Nephron (organoid): ENCODE results near the gene CDC5L.

Source experiments
- H3K27ac Mint-ChIP-seq, 3 experiments: 2 replicates each; pipeline ENCODE4 v1.8.0; 2020; ENCODE audit warnings: mixed read lengths in 3 of 3, mild to moderate bottlenecking in 2 of 3, moderate library complexity in 1 of 3
- H3K27me3 Mint-ChIP-seq: 2 replicates; pipeline ENCODE4 v1.8.0; 2021; ENCODE audit warnings: low read depth, mild to moderate bottlenecking, moderate library complexity, mixed read lengths
- H3K36me3 Mint-ChIP-seq: 2 replicates; pipeline ENCODE4 v1.8.0; 2020; ENCODE audit warnings: low read depth, mixed read lengths
- H3K4me1 Mint-ChIP-seq: 2 replicates; pipeline ENCODE4 v1.8.0; 2020; ENCODE audit warnings: mixed read lengths
- H3K4me3 Mint-ChIP-seq, 3 experiments: 2 replicates each; pipeline ENCODE4 v1.8.0; 2020; ENCODE audit warnings: mild to moderate bottlenecking in 3 of 3, mixed read lengths in 3 of 3, moderate library complexity in 2 of 3
- H3K9me3 Mint-ChIP-seq: 2 replicates; pipeline ENCODE4 v1.8.0; 2020; ENCODE audit warnings: mixed read lengths
- TF ChIP-seq, protein P1 (sequence below), 3 experiments: fragments of 200-600 bp; sonication (generic); IDR thresholded peaks; one replicate each; pipeline ENCODE4 v1.5.0; 2021; ENCODE audit warnings: antibody characterized with exemption in 3 of 3; ENCODE audit not compliant: unreplicated experiment in 3 of 3

Gene CDC5L

DNA sequence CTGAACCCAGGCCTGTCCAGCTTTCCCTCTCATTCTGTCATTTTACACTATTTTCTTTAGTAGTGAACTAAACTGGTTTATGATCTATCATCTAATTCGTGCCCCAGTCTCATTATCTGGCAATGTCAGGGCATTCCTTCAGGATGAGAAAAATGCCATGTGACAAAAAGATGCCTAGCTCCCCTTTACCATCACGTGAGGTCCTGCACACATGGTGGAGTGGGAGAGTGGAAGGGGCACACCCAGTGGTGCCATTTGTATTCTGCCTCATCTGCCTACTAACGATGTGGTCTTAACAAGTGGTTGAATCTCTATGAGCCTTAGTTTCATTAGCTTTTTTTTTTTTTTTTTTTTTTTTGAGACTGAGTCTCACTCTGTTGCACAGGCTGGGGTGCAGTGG, 41.2 kb downstream of the CDC5L start:
- Mint-ChIP-seq H3K27me3 (no peaks in the 10 kb centered on the region), H3K27ac (no peak overlapping the region)

DNA sequence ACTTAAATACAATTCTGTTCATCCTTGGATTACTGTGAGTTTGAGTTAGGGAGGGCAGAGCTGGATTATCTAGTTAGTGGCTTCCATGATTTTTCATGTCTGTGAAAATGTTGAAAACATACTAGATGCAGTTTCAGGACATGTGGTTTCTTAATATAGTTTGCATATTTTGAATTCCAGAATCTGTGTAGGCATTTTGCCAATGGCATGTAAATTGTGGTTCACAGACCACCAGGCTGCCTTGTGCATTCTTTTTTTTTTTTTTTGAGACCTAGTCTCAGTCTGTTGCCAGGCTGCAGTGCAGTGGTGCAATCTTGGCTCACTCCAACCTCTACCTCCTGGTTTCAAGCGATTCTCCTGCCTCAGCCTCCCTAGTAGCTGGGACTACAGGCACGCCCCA, 42.8 kb downstream of the CDC5L start:
- Mint-ChIP-seq H3K27ac (no peak overlapping the region), H3K4me3 (no peak overlapping the region), H3K9me3 (no peaks in the 10 kb centered on the region), H3K27me3 (no peaks in the 10 kb centered on the region), H3K36me3 (peaks cover 41% of the 10 kb centered on the region), H3K4me1 (peaks cover 34% of the 10 kb centered on the region)
- TF ChIP-seq, protein P1, sequence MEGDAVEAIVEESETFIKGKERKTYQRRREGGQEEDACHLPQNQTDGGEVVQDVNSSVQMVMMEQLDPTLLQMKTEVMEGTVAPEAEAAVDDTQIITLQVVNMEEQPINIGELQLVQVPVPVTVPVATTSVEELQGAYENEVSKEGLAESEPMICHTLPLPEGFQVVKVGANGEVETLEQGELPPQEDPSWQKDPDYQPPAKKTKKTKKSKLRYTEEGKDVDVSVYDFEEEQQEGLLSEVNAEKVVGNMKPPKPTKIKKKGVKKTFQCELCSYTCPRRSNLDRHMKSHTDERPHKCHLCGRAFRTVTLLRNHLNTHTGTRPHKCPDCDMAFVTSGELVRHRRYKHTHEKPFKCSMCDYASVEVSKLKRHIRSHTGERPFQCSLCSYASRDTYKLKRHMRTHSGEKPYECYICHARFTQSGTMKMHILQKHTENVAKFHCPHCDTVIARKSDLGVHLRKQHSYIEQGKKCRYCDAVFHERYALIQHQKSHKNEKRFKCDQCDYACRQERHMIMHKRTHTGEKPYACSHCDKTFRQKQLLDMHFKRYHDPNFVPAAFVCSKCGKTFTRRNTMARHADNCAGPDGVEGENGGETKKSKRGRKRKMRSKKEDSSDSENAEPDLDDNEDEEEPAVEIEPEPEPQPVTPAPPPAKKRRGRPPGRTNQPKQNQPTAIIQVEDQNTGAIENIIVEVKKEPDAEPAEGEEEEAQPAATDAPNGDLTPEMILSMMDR (IDR thresholded peaks at IDR 0.05; ENCODE audit: unreplicated experiment in 3 of 3) = no peak

More for the DNA sequence above, 41.2 kb downstream of the CDC5L start:
- Mint-ChIP-seq H3K4me3 (no peak overlapping the region), H3K36me3 (peaks cover 56% of the 10 kb centered on the region), H3K9me3 (no peaks in the 10 kb centered on the region), H3K4me1 (peaks cover 22% of the 10 kb centered on the region)
- TF ChIP-seq, protein P1 (IDR thresholded peaks at IDR 0.05; ENCODE audit: unreplicated experiment in 3 of 3) = no peak

DNA sequence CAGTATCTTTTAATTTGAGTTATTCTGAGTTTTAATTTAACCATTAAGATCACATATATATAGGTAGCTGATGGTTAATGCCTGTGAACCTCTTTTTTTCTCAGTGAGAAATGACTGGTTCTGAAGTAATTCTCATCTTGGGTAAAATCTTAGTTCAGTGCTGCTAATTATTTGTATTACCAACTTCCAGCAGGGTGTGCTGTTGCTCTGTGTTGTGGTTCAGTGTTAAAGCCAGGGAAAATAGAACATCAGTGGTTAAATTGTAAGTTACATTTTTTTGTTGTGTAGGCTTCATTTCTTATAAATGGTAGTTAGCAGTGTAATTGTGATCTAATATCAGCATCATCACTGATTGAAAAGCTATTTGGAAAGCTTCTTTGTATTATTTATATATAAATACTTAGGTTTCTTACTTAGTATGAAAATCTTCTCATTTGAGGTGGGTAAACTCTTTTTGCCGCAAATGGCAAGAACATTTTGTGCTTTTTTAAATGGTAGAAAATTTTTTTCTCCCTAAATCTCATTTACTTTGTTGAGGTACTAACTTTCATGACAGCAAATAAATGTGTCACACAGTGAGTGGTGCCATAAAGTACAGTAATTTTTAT, 43.7 kb downstream of the CDC5L start:
- no peak overlapping the region for H3K4me3 Mint-ChIP-seq
- H3K36me3 Mint-ChIP-seq = peaks cover 40% of the 10 kb centered on the region
- H3K27ac Mint-ChIP-seq = peak overlapping the region in 1 of 3 experiments; percentile 1
- H3K9me3 Mint-ChIP-seq = no peaks in the 10 kb centered on the region
- H3K27me3 Mint-ChIP-seq = no peaks in the 10 kb centered on the region
- TF ChIP-seq, protein P1 (IDR thresholded peaks at IDR 0.05; ENCODE audit: unreplicated experiment in 3 of 3) = peak; percentile 63 to 74 (median 64)
- H3K4me1 Mint-ChIP-seq = peaks cover 34% of the 10 kb centered on the region

DNA sequence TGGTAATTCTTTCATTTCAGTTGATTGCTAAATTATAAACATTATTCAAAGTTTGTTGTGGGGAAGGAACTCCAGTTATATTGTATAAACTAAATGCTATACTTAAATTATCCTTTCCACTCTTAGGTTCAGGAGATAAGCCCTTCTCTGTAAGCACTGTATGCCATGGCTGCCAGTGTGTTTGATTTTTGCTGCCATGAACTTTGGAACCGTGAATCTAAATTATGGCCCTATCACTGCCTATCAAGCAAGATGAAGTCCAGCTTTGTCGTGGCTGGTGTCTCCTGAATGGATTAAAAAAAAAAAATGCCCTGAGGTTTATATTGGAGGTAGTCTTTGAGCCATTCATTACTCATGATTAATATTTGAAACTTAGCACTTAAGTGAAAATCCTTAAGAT, 44.7 kb downstream of the CDC5L start:
- Mint-ChIP-seq H3K27me3 (no peaks in the 10 kb centered on the region), H3K4me3 (peak overlapping the region in 1 of 3 experiments; percentile 3), H3K27ac (peak overlapping the region; percentile 25 to 61 (median 42)), H3K9me3 (no peaks in the 10 kb centered on the region), H3K4me1 (peaks cover 34% of the 10 kb centered on the region), H3K36me3 (peaks cover 39% of the 10 kb centered on the region)
- TF ChIP-seq, protein P1 (IDR thresholded peaks at IDR 0.05; ENCODE audit: unreplicated experiment in 3 of 3) = no peak

DNA sequence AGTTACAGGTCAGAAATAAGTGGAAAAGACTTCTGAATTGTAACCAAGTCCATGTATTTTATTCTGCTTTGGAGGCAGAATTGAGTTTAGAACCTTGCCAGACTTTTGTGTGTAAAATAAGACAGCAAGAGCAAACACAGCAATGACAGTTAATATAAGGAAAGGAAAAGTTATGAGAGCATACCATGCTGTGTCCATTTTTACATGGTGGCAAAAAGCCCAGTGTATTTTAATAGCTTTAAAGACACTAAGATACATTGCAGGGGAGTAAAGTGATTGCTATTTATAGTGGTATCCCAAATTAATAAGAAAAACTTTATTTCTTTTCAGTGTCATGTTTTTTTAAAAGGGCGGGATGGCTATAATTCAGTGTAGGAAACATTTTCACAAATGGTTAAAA, 45.2 kb downstream of the CDC5L start:
- no peaks in the 10 kb centered on the region for H3K9me3 Mint-ChIP-seq
- H3K4me1 Mint-ChIP-seq = peaks cover 34% of the 10 kb centered on the region
- no peaks in the 10 kb centered on the region for H3K27me3 Mint-ChIP-seq
- TF ChIP-seq, protein P1 (IDR thresholded peaks at IDR 0.05; ENCODE audit: unreplicated experiment in 3 of 3) = no peak
- H3K4me3 Mint-ChIP-seq = peak overlapping the region in 1 of 3 experiments; percentile 3
- peaks cover 40% of the 10 kb centered on the region for H3K36me3 Mint-ChIP-seq
- H3K27ac Mint-ChIP-seq = peak overlapping the region; percentile 25 to 61 (median 42)

DNA sequence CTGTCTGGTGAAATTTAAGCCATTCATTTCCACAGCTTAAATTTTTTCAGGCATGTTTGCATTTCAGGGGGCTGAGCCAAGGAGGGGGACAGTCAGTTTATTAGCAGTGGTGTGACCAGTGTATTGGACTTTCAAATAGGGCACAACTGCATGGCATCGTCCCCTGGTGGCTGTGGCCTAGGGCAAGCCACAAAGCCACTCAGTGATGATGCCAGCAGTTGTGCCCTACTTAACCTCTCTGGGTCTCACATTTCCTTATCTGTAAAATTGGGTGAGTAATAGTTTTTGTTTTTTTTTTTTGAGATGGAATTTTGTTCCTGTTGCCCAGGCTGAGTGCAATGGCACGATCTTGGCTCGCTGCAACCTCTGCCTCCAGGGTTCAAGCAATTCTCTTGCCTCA, 48.0 kb downstream of the CDC5L start:
- Mint-ChIP-seq H3K4me1 (peaks cover 38% of the 10 kb centered on the region), H3K27ac (no peak overlapping the region), H3K36me3 (peaks cover 58% of the 10 kb centered on the region), H3K27me3 (no peaks in the 10 kb centered on the region), H3K9me3 (no peaks in the 10 kb centered on the region), H3K4me3 (no peak overlapping the region)
- TF ChIP-seq, protein P1 (IDR thresholded peaks at IDR 0.05; ENCODE audit: unreplicated experiment in 3 of 3) = no peak
